Measurements from ENCODE around the gene FNDC10. TPM values are rescaled to one million over a fixed set of nuclear protein-coding genes. Genes with fewer than 3 reads are reported as not detected.

FNDC10 gene
- total and polyA plus RNA-seq, 9 of the 15 experiments (the other 6 are each of a cell fraction or from before 2014, with no cell fraction given): 0.08 to 6.3 (median 1.6) TPM

DNA sequence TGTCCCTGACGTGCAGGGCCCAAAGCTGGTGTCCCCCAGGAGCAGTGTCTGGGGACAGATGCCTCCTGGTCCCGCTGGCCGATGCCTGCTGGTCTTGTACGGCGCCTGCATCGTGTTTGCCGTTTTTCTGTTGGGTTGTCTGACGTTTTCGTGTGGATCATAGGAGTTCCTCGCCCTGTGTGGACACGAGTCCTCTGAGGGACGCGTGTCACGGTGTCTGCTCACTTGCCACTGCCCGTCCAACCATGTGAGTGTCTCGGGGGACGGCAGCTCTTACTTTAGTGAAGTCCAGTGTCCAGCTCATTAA is 22.8 kb upstream of the FNDC10 start:
- Histone ChIP-seq H2AFZ (ENCODE audit: low read depth, low read length) (no peak overlapping the region), H3K27me3 (ENCODE audit: control insufficient read depth in 2 of 2, insufficient read depth in 2 of 2, low read length in 2 of 2) (no peaks in the 10 kb centered on the region), H3K79me2 (ENCODE audit: control insufficient read depth, insufficient read depth, low read length) (no peaks in the 10 kb centered on the region), H3K9me1 (ENCODE audit: control insufficient read depth, insufficient read depth, low read length) (no peaks in the 10 kb centered on the region), H3K36me3 (ENCODE audit: control insufficient read depth, insufficient read depth, low read length) (peaks cover 4% of the 10 kb centered on the region; the same call in 2 of the 3 replicates), H3K27ac (ENCODE audit: extremely low read depth, low read depth, low read length) (no peak overlapping the region), H3K4me2 (ENCODE audit: insufficient read depth, low read length) (no peak overlapping the region), H3K4me1 (replicated peaks in 1 of 2; ENCODE audit: control insufficient read depth in 2 of 2, insufficient read depth in 2 of 2, low read length in 2 of 2) (peaks cover 0 to 94% of the 10 kb centered on the region in 2 experiments; a peak in 3 of 5 replicates), H4K20me1 (replicated peaks; ENCODE audit: control insufficient read depth, insufficient read depth, low read length) (peaks cover 7% of the 10 kb centered on the region; the same call in 1 of the 2 replicates), H3K4me3 (no peak overlapping the region), H3K9ac (ENCODE audit: insufficient read depth in 1 of 2, low read depth in 2 of 2, low read length in 2 of 2) (peak overlapping the region in 1 of 2 experiments; percentile 19; a peak in 1 of 4 replicates), H3K9me3 (replicated peaks; ENCODE audit: control insufficient read depth, insufficient read depth, low read depth, low read length) (no peaks in the 10 kb centered on the region)
- CTCF ChIA-PET (ENCODE audit: low intra/inter-chr PET ratio): no interaction called here
- POLR2A ChIA-PET: interaction anchor here (0.5 to 1.1 kb wide), 3 partner anchors 33 to 111 kb away, joined by 3 read pairs; no protein-coding TSS in a partner anchor
- 38% methylated on average over 16 of the region's 17 CpGs for WGBS (ENCODE audit: insufficient coverage, low coverage, missing lambda C conversion rate)
- intact Hi-C loops (cut with micrococcal nuclease) (no loop called here), in situ Hi-C loops (cut with MboI) (no loop called here)
- BruUV-seq (replicated peaks): no TSS peak
- FAIRE-seq (no peak), ATAC-seq (no peak), DNase-seq (ENCODE audit: extremely low read depth in 1 of 4, low spot score in 3 of 4) (no peak)
- TF ChIP-seq, protein P1, sequence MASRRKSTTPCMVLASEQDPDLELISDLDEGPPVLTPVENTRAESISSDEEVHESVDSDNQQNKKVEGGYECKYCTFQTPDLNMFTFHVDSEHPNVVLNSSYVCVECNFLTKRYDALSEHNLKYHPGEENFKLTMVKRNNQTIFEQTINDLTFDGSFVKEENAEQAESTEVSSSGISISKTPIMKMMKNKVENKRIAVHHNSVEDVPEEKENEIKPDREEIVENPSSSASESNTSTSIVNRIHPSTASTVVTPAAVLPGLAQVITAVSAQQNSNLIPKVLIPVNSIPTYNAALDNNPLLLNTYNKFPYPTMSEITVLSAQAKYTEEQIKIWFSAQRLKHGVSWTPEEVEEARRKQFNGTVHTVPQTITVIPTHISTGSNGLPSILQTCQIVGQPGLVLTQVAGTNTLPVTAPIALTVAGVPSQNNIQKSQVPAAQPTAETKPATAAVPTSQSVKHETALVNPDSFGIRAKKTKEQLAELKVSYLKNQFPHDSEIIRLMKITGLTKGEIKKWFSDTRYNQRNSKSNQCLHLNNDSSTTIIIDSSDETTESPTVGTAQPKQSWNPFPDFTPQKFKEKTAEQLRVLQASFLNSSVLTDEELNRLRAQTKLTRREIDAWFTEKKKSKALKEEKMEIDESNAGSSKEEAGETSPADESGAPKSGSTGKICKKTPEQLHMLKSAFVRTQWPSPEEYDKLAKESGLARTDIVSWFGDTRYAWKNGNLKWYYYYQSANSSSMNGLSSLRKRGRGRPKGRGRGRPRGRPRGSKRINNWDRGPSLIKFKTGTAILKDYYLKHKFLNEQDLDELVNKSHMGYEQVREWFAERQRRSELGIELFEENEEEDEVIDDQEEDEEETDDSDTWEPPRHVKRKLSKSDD (conservative IDR thresholded peaks at IDR 0.05; ENCODE audit: low read length): no peak
- TF ChIP-seq, protein P2, sequence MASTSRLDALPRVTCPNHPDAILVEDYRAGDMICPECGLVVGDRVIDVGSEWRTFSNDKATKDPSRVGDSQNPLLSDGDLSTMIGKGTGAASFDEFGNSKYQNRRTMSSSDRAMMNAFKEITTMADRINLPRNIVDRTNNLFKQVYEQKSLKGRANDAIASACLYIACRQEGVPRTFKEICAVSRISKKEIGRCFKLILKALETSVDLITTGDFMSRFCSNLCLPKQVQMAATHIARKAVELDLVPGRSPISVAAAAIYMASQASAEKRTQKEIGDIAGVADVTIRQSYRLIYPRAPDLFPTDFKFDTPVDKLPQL (IDR thresholded peaks at IDR 0.05; ENCODE audit: extremely low read depth, insufficient read length): no peak
- TF ChIP-seq ZNF764 (CRISPR knock-in tag; IDR thresholded peaks at IDR 0.05; ENCODE audit: low read depth): no peak
- TF ChIP-seq, protein P3, sequence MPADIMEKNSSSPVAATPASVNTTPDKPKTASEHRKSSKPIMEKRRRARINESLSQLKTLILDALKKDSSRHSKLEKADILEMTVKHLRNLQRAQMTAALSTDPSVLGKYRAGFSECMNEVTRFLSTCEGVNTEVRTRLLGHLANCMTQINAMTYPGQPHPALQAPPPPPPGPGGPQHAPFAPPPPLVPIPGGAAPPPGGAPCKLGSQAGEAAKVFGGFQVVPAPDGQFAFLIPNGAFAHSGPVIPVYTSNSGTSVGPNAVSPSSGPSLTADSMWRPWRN (IDR thresholded peaks at IDR 0.05; ENCODE audit: low read depth): no peak
- TF ChIP-seq FOXK2 (conservative IDR thresholded peaks at IDR 0.05 in 1 of 2, IDR thresholded peaks at IDR 0.05 in 1 of 2; ENCODE audit: low read depth in 2 of 2): no peak
- TF ChIP-seq RBM39 (optimal IDR thresholded peaks at IDR 0.05; ENCODE audit: low read depth, low read length): no peak
- TF ChIP-seq WHSC1 (IDR thresholded peaks at IDR 0.05; ENCODE audit: low read length): no peak
- TF ChIP-seq PTBP1 (IDR thresholded peaks at IDR 0.05; ENCODE audit: low read depth, low read length): no peak
- no peak for TF ChIP-seq FOXP1 (CRISPR knock-in tag; IDR thresholded peaks at IDR 0.05)
- TF ChIP-seq, protein P4, sequence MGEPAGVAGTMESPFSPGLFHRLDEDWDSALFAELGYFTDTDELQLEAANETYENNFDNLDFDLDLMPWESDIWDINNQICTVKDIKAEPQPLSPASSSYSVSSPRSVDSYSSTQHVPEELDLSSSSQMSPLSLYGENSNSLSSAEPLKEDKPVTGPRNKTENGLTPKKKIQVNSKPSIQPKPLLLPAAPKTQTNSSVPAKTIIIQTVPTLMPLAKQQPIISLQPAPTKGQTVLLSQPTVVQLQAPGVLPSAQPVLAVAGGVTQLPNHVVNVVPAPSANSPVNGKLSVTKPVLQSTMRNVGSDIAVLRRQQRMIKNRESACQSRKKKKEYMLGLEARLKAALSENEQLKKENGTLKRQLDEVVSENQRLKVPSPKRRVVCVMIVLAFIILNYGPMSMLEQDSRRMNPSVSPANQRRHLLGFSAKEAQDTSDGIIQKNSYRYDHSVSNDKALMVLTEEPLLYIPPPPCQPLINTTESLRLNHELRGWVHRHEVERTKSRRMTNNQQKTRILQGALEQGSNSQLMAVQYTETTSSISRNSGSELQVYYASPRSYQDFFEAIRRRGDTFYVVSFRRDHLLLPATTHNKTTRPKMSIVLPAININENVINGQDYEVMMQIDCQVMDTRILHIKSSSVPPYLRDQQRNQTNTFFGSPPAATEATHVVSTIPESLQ (CRISPR knock-in tag; IDR thresholded peaks at IDR 0.05): no peak

All from K562 (cell line).